Keratinocyte (primary cell): ENCODE data around the gene FLG.

Experiments used
- CTCF ChIP-seq, 3 experiments: IDR thresholded peaks in 1 of 3; conservative IDR thresholded peaks in 1 of 3; optimal IDR thresholded peaks in 1 of 3; 2 replicates in 2 of 3; 3 replicates in 1 of 3; pipeline versions ENCODE3 to v1.5.1; 2011; ENCODE audit warnings: low read length in 3 of 3, mild to moderate bottlenecking in 3 of 3, moderate library complexity in 2 of 3, control low read depth in 1 of 3, inconsistent platforms in 1 of 3; ENCODE audit not compliant: insufficient read depth in 2 of 3; ENCODE audit errors: extremely low read depth in 1 of 3
- EZH2 ChIP-seq: IDR thresholded peaks from one replicate; pipeline ENCODE4 v1.6.1; 2012; ENCODE audit warnings: inconsistent platforms, mild to moderate bottlenecking, low read length, moderate library complexity

- no peak for TF ChIP-seq CTCF (optimal IDR thresholded peaks at IDR 0.05 in 1 of 3, IDR thresholded peaks at IDR 0.05 in 1 of 3, conservative IDR thresholded peaks at IDR 0.05 in 1 of 3; ENCODE audit: extremely low read depth in 1 of 3, insufficient read depth in 2 of 3, low read length in 3 of 3)
- TF ChIP-seq EZH2 = no peak
Measured at GRCh38 chr1:152313319-152313801, 11.7 kb downstream of the FLG start.
